ENCODE results near the gene DLX1. TPM values are rescaled to one million over a fixed set of nuclear protein-coding genes. Genes with fewer than 3 reads are reported as not detected.

Gene DLX1
- total RNA-seq, 4 donors from 2014 or later: not detected

DNA sequence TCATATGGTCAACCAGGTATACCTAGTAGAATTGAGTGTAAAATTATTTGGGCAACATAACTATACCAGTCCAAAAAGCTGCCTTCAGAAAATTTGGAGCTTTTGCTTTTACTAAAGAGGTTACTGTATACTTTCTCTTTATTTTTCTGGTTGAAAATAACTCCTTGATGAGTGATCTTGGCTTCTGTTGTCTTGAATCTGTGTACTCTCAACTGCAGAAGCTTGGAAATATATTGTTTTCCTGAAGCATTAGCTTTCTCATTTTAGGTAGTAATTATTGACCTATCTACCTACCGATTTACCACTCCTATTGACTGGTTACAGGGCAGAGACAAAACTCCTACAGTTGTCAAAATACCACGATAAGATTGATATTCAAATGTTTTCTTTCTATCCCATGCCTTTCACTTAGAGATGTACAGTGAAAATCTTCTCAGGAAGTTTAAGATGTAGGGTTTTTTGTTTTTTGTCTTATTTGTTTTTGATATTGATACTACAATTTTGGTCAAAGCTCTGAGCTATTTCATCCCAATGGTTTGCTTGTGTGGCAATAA, 35.7 kb upstream of the DLX1 start:
- Histone ChIP-seq H3K27me3 (no peaks in the 10 kb centered on the region), H3K36me3 (no peaks in the 10 kb centered on the region), H3K4me1 (no peaks in the 10 kb centered on the region), H3K27ac (no peak overlapping the region), H3K9me3 (no peaks in the 10 kb centered on the region), H3K4me3 (no peak overlapping the region)
- no peak for DNase-seq
- TF ChIP-seq POLR2A (IDR thresholded peaks at IDR 0.05): no peak
- TF ChIP-seq, protein P1, sequence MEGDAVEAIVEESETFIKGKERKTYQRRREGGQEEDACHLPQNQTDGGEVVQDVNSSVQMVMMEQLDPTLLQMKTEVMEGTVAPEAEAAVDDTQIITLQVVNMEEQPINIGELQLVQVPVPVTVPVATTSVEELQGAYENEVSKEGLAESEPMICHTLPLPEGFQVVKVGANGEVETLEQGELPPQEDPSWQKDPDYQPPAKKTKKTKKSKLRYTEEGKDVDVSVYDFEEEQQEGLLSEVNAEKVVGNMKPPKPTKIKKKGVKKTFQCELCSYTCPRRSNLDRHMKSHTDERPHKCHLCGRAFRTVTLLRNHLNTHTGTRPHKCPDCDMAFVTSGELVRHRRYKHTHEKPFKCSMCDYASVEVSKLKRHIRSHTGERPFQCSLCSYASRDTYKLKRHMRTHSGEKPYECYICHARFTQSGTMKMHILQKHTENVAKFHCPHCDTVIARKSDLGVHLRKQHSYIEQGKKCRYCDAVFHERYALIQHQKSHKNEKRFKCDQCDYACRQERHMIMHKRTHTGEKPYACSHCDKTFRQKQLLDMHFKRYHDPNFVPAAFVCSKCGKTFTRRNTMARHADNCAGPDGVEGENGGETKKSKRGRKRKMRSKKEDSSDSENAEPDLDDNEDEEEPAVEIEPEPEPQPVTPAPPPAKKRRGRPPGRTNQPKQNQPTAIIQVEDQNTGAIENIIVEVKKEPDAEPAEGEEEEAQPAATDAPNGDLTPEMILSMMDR (IDR thresholded peaks at IDR 0.05): no peak

DNA sequence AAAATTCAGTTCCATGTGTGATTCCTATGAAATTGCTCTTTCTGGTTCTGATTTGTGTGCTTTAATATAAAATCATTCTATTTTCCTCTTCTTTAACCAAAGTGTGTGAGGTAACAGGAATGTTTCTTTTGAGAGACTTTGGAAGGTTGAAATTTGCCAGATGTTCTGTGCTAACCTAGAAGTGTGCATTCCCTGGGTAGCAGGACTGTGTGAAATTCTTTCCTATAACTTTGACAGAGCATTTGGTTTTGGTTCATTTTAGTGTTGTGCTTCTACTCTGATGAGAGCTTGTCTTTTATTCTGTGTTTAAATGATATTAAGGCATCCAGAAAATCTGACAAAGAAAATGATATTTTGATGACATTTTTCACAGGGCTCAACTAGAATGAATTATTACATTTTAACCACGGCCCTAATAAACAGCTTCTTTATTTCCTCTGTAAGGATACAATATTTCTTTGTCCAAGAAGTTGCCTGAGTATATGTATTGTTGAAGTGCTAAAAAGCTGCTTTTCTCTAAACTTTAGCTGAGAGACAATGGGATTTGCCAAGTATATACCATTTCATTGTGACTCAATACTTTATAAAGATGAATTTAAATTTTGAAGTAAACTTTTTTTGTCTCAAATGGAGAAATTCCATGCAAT, 34.7 kb upstream of the DLX1 start:
- TF ChIP-seq POLR2A (IDR thresholded peaks at IDR 0.05): no peak
- TF ChIP-seq, protein P1 (IDR thresholded peaks at IDR 0.05): no peak
- H3K9me3 ChIP-seq: no peaks in the 10 kb centered on the region
- DNase-seq: no peak

DNA sequence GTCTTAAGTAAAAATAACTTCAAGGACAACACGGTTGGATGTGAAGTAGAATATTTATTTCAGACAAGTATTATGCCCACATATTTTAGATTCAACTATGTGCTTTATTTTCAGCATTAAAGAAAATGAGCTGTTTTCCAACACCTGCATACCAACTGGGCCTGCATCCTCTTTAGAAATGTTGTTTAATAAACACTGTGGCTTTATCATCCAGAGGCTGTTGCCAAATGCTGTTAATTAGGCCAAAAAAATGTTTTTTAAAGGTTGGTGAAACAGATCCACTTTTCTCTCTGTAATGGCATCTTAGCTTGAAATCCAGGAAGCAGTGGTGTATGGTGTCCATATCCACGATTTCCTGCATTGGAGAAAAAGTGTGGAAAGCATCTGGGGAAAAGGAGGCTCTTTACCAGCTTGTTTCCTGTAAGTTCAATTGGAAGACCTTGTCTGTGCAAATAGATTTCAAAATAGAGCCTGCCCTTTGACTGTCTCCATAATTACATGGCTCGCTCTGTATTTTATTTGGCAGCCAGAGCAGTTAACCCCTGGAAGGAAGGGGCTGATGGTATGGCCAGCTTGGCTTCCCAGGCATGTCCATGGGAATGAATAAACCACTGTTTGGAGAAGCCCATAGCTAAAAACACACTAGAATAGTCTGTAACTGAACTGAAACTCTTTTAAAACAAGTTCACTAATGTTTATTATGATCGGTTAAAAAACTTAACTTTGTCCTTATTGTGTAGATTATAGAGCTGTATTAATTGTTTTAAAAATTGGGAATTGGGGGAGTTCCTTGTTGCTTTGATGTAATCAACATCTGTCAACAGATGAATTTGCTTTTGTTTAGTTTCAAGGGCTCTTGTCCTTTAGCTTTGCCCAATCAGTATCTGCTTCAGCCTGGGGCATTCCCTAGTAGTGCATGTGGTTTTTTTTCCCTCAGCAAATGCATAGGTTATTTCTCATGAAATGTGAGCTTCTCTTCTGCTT, 33.0 kb upstream of the DLX1 start:
- Histone ChIP-seq H3K4me1 (no peaks in the 10 kb centered on the region), H3K4me3 (no peak overlapping the region), H3K27me3 (no peaks in the 10 kb centered on the region), H3K9me3 (no peaks in the 10 kb centered on the region), H3K27ac (no peak overlapping the region), H3K36me3 (no peaks in the 10 kb centered on the region)
- no peak for TF ChIP-seq POLR2A (IDR thresholded peaks at IDR 0.05)
- TF ChIP-seq, protein P1 (IDR thresholded peaks at IDR 0.05): no peak
- DNase-seq: no peak

More for the DNA sequence above, 34.7 kb upstream of the DLX1 start:
- Histone ChIP-seq H3K4me1 (no peaks in the 10 kb centered on the region), H3K4me3 (no peak overlapping the region), H3K27me3 (no peaks in the 10 kb centered on the region), H3K36me3 (no peaks in the 10 kb centered on the region), H3K27ac (no peak overlapping the region)

DNA sequence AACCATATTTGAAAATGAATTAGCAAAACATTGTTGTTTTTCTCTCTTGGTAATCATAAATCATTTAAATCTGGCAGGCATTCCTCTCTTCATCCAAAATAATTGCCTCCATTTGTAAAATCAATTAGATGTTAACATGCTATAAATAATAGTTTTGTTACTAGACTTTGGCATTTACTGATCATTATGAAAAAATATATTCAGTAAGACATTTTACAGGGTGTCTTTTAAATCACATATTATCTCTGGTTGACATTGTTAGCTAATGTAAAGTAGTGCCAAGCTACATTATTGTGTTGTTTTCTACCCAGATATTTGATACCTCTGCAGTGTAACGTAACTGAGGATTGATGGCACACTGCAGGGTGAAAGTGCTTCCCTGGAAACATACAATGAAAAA, 31.8 kb upstream of the DLX1 start:
- no peak for DNase-seq
- no peaks in the 10 kb centered on the region for H3K27me3 ChIP-seq
- no peaks in the 10 kb centered on the region for H3K36me3 ChIP-seq
- H3K27ac ChIP-seq: no peak overlapping the region
- no peaks in the 10 kb centered on the region for H3K9me3 ChIP-seq
- no peaks in the 10 kb centered on the region for H3K4me1 ChIP-seq
- H3K4me3 ChIP-seq: no peak overlapping the region
- TF ChIP-seq POLR2A (IDR thresholded peaks at IDR 0.05): no peak
- TF ChIP-seq, protein P1 (IDR thresholded peaks at IDR 0.05): no peak

DNA sequence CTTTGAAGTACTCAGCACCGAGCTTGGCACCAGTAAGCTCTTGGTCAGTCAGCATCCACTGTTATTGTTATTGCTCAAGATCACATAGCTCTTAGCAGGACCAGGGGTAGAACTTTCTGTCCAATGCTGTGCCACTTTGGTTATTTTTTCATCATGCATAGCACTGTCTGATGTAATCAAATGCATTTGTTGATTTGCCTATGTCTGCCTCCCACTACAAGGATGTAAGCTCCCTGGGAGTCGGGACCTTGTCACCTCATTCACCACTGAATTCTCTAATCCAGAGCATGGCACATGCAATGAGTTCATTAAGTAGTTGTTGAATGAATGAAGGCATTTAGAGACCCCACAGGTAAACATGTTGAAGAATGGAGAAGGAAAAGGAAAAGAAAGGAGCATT, 29.0 kb upstream of the DLX1 start:
- no peaks in the 10 kb centered on the region for H3K36me3 ChIP-seq
- H3K4me3 ChIP-seq: no peak overlapping the region
- H3K27me3 ChIP-seq: no peaks in the 10 kb centered on the region
- no peak for TF ChIP-seq POLR2A (IDR thresholded peaks at IDR 0.05)
- TF ChIP-seq, protein P1 (IDR thresholded peaks at IDR 0.05): no peak
- H3K9me3 ChIP-seq: no peaks in the 10 kb centered on the region
- H3K27ac ChIP-seq: no peak overlapping the region
- no peak for DNase-seq
- H3K4me1 ChIP-seq: no peaks in the 10 kb centered on the region

Data from Peyer's patch (tissue), 4 donors.